ENCODE measurements around the gene THRA.
A peak's percentile ranks its signal among the peaks of the same experiment; 100 is the strongest.

Gene THRA

GRCh38 chr17:40026816-40027613, 35.8 kb upstream of the THRA start:
- peak; percentile 45 to 54 (median 45) for DNase-seq (ENCODE audit: low read depth in 3 of 3, low spot score in 1 of 3)

- DNase-seq (ENCODE audit: low read depth in 3 of 3, low spot score in 1 of 3), result no peak
Observed at GRCh38 chr17:40027614-40028012, 35.2 kb upstream of the THRA start.

- DNase-seq (ENCODE audit: low read depth in 3 of 3, low spot score in 1 of 3), result no peak
Observed at GRCh38 chr17:40028595-40028994, 34.2 kb upstream of the THRA start.

- no peak for DNase-seq (ENCODE audit: low read depth in 3 of 3, low spot score in 1 of 3)
Observed at GRCh38 chr17:40031706-40032105, 31.1 kb upstream of the THRA start.

- no peak for DNase-seq (ENCODE audit: low read depth in 3 of 3, low spot score in 1 of 3)
Observed at GRCh38 chr17:40032322-40033320, 30.1 kb upstream of the THRA start.

GRCh38 chr17:40033339-40033738, 29.4 kb upstream of the THRA start:
- no peak for DNase-seq (ENCODE audit: low read depth in 3 of 3, low spot score in 1 of 3)

GRCh38 chr17:40034426-40035161, 28.2 kb upstream of the THRA start:
- DNase-seq (ENCODE audit: low read depth in 3 of 3, low spot score in 1 of 3), result no peak

GRCh38 chr17:40035162-40035559, 27.6 kb upstream of the THRA start:
- DNase-seq (ENCODE audit: low read depth in 3 of 3, low spot score in 1 of 3), result no peak

GRCh38 chr17:40038882-40039513, 23.8 kb upstream of the THRA start:
- no peak for DNase-seq (ENCODE audit: low read depth in 3 of 3, low spot score in 1 of 3)

- DNase-seq (ENCODE audit: low read depth in 3 of 3, low spot score in 1 of 3), result no peak
Observed at GRCh38 chr17:40041196-40041595, 21.6 kb upstream of the THRA start.

- DNase-seq (ENCODE audit: low read depth in 3 of 3, low spot score in 1 of 3), result no peak
Observed at GRCh38 chr17:40056379-40057015, 6.3 kb upstream of the THRA start.

- no peak for DNase-seq (ENCODE audit: low read depth in 3 of 3, low spot score in 1 of 3)
Observed at GRCh38 chr17:40058186-40058784, 4.5 kb upstream of the THRA start.

GRCh38 chr17:40058865-40059264, 3.9 kb upstream of the THRA start:
- DNase-seq (ENCODE audit: low read depth in 3 of 3, low spot score in 1 of 3), result no peak

- no peak for DNase-seq (ENCODE audit: low read depth in 3 of 3, low spot score in 1 of 3)
Observed at GRCh38 chr17:40059729-40060475, 2.9 kb upstream of the THRA start.

GRCh38 chr17:40060887-40061608, 1.7 kb upstream of the THRA start:
- no peak for DNase-seq (ENCODE audit: low read depth in 3 of 3, low spot score in 1 of 3)

- no peak for DNase-seq (ENCODE audit: low read depth in 3 of 3, low spot score in 1 of 3)
Observed at GRCh38 chr17:40061609-40062038, 1.1 kb upstream of the THRA start.

GRCh38 chr17:40063187-40063771, 514 bp downstream of the THRA start:
- DNase-seq (ENCODE audit: low read depth in 3 of 3, low spot score in 1 of 3), result no peak

GRCh38 chr17:40063901-40064531, 1.3 kb downstream of the THRA start:
- DNase-seq (ENCODE audit: low read depth in 3 of 3, low spot score in 1 of 3), result no peak

Data from stimulated activated CD4-positive, alpha-beta T cell treated with anti-CD3 and anti-CD28 coated beads, TNF-alpha, amount 100 ng/mL, for 1 hour (primary cell).